WERI-Rb-1 (cell line): ENCODE measurements around the gene ZNF585A.

Experiments used
- DNase-seq: peaks from one replicate; pipeline ENCODE4 v3.0.0-alpha.2; 2020
- H3K27ac ChIP-seq: fragments of 250-450 bp; sonication (Bioruptor Pico); 2 replicates; pipeline ENCODE4 v1.5.1; 2020; ENCODE audit warnings: mild to moderate bottlenecking, moderate library complexity
- H3K27me3 ChIP-seq: fragments of 250-450 bp; sonication (Bioruptor Pico); 2 replicates; pipeline ENCODE4 v1.5.1; 2021; ENCODE audit warnings: mild to moderate bottlenecking, low read depth, moderate library complexity; ENCODE audit not compliant: insufficient read depth, severe bottlenecking
- H3K36me3 ChIP-seq: fragments of 250-450 bp; sonication (Bioruptor Pico); 2 replicates; pipeline ENCODE4 v1.5.1; 2020; ENCODE audit warnings: mild to moderate bottlenecking, moderate library complexity
- H3K4me3 ChIP-seq: 2 replicates; pipeline ENCODE4 v1.5.1; 2011; ENCODE audit warnings: low read depth, mild to moderate bottlenecking, control low read depth, low read length
- H3K9me3 ChIP-seq: fragments of 250-450 bp; sonication (Bioruptor Pico); 2 replicates; pipeline ENCODE4 v1.5.1; 2021; ENCODE audit warnings: mild to moderate bottlenecking, moderate library complexity; ENCODE audit not compliant: severe bottlenecking
- TF ChIP-seq, protein P1 (sequence below): IDR thresholded peaks from 2 replicates; pipeline ENCODE4 v1.5.1; 2011; ENCODE audit warnings: low read depth, mild to moderate bottlenecking, control low read depth, inconsistent platforms, low read length

Gene ZNF585A

DNA sequence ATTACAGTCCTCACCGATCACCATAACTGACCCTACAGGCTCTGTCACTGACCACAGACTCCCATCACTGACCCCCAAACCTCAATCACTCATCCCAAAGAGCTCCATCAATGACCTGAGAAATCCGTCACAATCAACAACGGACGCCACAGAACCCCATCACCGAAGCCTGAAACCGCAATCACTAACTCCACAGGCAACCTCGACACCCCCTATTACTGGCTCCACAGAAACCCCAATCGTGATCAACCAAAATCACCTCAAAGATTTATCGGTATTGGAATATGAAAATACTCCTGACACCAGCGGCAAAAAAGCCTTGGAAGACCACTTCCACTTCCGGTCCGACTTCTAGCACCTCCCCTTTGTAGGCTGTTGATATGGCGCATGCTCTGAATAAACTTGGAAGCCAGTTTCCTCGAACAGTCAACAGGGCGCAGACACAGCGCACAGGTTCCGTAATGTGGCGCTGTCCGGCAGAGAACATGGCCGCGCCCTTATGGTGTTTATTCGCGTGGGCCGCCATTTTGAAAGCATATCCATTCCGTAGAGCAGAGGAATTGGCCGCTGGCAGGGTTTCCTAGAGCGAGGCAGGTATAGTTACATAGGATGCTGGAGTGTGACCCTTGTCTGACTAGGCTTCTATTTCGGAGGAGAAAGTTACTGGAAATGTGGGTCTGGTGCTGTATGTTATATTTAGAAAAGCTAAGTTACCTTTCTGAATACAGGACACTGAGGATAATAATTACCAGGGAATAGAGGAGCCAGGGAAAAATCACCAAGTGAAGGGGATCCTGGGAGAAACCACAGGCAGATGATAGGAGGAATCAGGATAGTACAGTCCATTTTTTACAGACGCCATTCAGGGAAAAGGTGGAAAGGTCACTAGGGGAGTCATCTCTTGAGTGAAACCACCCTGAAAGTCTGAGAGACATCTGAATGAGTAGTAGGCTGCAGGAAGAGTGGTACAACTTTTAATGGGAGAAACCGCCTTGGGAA lies at the start of gene ZNF585A:
Gene ZNF585A, minus strand, starts transcription at position 328 of the 999 bp plus-strand sequence. CDS start 2,785 bp downstream, outside the sequence.
- Histone ChIP-seq H3K27me3 (no peaks in the 10 kb centered on the region), H3K9me3 (peaks cover 3% of the 10 kb centered on the region), H3K27ac (peak within 1 kb of the TSS; percentile 32), H3K4me3 (peak within 1 kb of the TSS; percentile 90), H3K36me3 (peaks cover 17% of the 10 kb centered on the region)
- peak; percentile 94 for DNase-seq
- TF ChIP-seq, protein P1, sequence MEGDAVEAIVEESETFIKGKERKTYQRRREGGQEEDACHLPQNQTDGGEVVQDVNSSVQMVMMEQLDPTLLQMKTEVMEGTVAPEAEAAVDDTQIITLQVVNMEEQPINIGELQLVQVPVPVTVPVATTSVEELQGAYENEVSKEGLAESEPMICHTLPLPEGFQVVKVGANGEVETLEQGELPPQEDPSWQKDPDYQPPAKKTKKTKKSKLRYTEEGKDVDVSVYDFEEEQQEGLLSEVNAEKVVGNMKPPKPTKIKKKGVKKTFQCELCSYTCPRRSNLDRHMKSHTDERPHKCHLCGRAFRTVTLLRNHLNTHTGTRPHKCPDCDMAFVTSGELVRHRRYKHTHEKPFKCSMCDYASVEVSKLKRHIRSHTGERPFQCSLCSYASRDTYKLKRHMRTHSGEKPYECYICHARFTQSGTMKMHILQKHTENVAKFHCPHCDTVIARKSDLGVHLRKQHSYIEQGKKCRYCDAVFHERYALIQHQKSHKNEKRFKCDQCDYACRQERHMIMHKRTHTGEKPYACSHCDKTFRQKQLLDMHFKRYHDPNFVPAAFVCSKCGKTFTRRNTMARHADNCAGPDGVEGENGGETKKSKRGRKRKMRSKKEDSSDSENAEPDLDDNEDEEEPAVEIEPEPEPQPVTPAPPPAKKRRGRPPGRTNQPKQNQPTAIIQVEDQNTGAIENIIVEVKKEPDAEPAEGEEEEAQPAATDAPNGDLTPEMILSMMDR: peak; percentile 32; the same call in 1 of the 2 replicates

DNA sequence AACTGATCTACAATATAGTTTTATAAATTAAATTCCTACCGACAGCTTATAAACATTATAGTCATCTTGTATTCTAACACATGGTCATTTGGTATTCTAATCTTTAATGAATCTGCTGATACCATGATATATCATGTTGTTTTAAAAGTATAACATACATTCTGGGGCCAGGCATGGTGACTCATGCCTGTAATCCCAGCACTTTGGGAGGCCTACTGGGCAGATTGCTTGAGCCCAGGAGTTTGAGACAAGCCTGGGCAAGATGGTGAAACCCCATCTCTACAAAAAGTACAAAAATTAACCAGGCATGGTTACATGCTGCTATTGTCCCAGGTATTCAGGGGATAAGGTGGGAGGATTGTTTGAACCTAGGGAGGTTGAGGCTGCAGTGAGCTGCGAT lies 48.6 kb upstream of the ZNF585A start:
- TF ChIP-seq, protein P1: no peak
- Histone ChIP-seq H3K27ac (no peak overlapping the region), H3K36me3 (peaks cover 23% of the 10 kb centered on the region), H3K4me3 (no peak overlapping the region), H3K27me3 (no peaks in the 10 kb centered on the region), H3K9me3 (no peaks in the 10 kb centered on the region)
- DNase-seq: no peak

DNA sequence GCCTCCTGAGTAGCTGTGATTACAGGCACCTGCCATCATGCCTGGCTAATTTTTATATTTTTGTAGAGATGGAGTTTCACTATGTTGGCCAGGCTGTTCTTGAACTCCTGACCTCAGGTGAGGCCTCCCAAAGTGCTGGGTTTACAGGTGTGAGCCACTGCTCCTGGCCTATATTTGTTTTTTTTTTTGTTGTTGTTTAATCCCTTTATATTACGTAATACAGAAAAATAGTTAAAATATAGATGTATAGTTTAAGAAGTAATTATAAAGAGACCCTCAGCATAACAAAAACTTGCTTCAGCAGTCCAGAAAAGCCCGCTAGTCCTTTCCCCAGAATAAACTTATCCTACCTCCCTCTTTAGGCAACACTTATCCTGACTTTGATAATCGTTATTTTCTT lies 47.9 kb upstream of the ZNF585A start:
- TF ChIP-seq, protein P1: no peak
- Histone ChIP-seq H3K9me3 (no peaks in the 10 kb centered on the region), H3K36me3 (peaks cover 19% of the 10 kb centered on the region), H3K4me3 (no peak overlapping the region), H3K27me3 (no peaks in the 10 kb centered on the region), H3K27ac (no peak overlapping the region)
- no peak for DNase-seq

DNA sequence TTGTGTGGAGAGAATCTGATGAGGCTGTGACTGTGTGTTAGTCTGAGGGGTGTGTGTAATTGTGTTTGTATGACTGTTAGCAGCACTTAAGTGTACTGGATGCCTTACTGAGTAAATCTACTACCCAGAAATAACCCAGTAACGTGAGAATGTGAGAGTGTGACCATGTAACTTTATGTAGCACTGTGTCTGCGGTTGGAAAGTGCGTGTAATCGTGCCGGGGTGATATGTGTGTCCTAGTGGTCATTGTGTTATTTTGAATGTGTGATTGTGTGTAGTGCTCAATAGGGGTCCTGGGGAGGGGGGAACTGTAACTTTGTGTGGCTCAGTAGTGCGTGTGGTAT lies 46.1 kb upstream of the ZNF585A start:
- Histone ChIP-seq H3K27me3 (no peaks in the 10 kb centered on the region), H3K36me3 (peaks cover 12% of the 10 kb centered on the region), H3K9me3 (no peaks in the 10 kb centered on the region), H3K27ac (peak overlapping the region; percentile 84), H3K4me3 (peak overlapping the region; percentile 75)
- TF ChIP-seq, protein P1: no peak
- DNase-seq: no peak

DNA sequence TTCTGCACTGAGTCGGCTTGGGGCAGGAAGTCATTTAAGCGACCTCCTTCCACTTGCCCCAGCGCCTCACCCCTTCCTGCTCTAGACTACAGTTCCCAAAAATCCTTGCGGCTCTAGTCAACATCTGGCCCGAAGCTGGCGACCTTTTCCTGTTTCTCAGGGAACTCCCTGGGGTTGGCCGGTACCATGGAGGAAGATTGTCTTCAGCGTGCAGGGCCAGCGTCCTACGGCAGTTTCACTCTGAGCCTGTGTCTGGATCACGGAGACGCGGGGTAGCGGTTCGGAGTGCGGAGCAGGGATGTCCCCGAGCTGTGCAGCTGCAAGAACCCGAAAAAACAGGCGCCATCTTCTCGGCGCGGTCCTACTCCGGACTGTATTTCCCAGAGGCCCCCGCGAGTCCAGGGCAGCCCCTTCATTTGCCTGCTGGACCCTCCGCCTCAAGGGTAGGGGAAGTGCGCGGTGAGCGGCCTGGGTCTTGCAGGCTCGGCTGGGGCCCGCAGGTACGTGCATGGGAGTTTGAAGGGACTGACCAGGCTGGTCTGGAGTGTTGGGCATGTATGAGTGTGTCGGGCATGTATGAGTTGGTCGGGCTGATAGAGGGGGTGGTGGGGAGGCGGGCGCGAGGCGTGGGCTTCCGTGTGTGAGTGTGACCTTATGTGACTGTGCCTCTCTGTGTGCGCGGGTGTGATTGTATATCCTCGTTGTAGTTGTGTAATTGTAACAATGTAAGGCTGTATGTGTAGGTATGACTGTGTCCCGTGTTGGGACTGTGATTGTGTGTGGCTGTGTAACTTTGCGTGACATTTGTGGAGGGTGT lies 45.5 kb upstream of the ZNF585A start, which contains the start of gene ZNF383:
Gene ZNF383, plus strand, starts transcription at position 440 of the 817 bp plus-strand sequence. CDS start 12,240 bp downstream, outside the sequence.
- TF ChIP-seq, protein P1: no peak
- DNase-seq: peak; percentile 94
- Histone ChIP-seq H3K9me3 (no peaks in the 10 kb centered on the region), H3K4me3 (peak within 1 kb of the TSS; percentile 75), H3K27me3 (no peaks in the 10 kb centered on the region), H3K36me3 (peaks cover 12% of the 10 kb centered on the region), H3K27ac (peak within 1 kb of the TSS; percentile 84)
